ENCODE results near the gene ASH1L. TPM values are rescaled to one million over a fixed set of nuclear protein-coding genes. Genes with fewer than 3 reads are reported as not detected.
"Not testable (repeated sequence)": the region's sequence is repeated elsewhere in the genome, so short reads cannot be mapped to it uniquely, and the experiment has no call there.

Gene ASH1L
- total RNA-seq, 1 experiment from 2014 or later, result 26.8 TPM

GRCh38 chr1:155308493-155309422 lies 253.8 kb downstream of the ASH1L start, which contains the start of gene FDPS:
FDPS (plus strand) TSS chr1:155308866; CDS start chr1:155309790, 924 bp downstream.
- peak; percentile 100 for DNase-seq (ENCODE audit: low spot score)

- DNase-seq (ENCODE audit: low spot score), result peak; percentile 55
Observed at GRCh38 chr1:155307247-155307740, 255.3 kb downstream of the ASH1L start.

- DNase-seq (ENCODE audit: low spot score), result peak; percentile 62
Observed at GRCh38 chr1:155305881-155306391, 256.7 kb downstream of the ASH1L start.

GRCh38 chr1:155304558-155305063 lies 258.0 kb downstream of the ASH1L start:
- no peak for DNase-seq (ENCODE audit: low spot score)

- no peak for DNase-seq (ENCODE audit: low spot score)
Observed at GRCh38 chr1:155301342-155301841, 261.2 kb downstream of the ASH1L start, which contains the start of gene PKLR. PKLR (minus strand) TSS chr1:155301438; CDS start chr1:155301395, 43 bp downstream.

GRCh38 chr1:155300553-155301329 lies 261.9 kb downstream of the ASH1L start:
- DNase-seq (ENCODE audit: low spot score), result no peak

GRCh38 chr1:155300024-155300423 lies 262.6 kb downstream of the ASH1L start:
- no peak for DNase-seq (ENCODE audit: low spot score)

- DNase-seq (ENCODE audit: low spot score), result no peak
Observed at GRCh38 chr1:155297384-155297783, 265.2 kb downstream of the ASH1L start.

GRCh38 chr1:155296661-155297060 lies 265.9 kb downstream of the ASH1L start:
- DNase-seq (ENCODE audit: low spot score), result no peak

GRCh38 chr1:155295942-155296267 lies 266.7 kb downstream of the ASH1L start:
- no peak for DNase-seq (ENCODE audit: low spot score)

GRCh38 chr1:155295183-155295941 lies 267.2 kb downstream of the ASH1L start:
- no peak for DNase-seq (ENCODE audit: low spot score)

GRCh38 chr1:155294520-155295182 lies 268.0 kb downstream of the ASH1L start:
- no peak for DNase-seq (ENCODE audit: low spot score)

- no peak for DNase-seq (ENCODE audit: low spot score)
Observed at GRCh38 chr1:155293086-155293749, 269.4 kb downstream of the ASH1L start.

GRCh38 chr1:155291006-155291405 lies 271.6 kb downstream of the ASH1L start:
- DNase-seq (ENCODE audit: low spot score), result not testable (repeated sequence)

GRCh38 chr1:155287987-155288543 lies 274.5 kb downstream of the ASH1L start:
- DNase-seq (ENCODE audit: low spot score), result no peak

GRCh38 chr1:155286544-155286943 lies 276.1 kb downstream of the ASH1L start:
- DNase-seq (ENCODE audit: low spot score), result no peak

GRCh38 chr1:155285631-155286044 lies 277.0 kb downstream of the ASH1L start:
- no peak for DNase-seq (ENCODE audit: low spot score)
